ENCODE data around the gene LTF. TPM values are rescaled to one million over a fixed set of nuclear protein-coding genes. Genes with fewer than 3 reads are reported as not detected.

LTF gene
- total RNA-seq, 6 experiments from 2014 or later: 0.19 to 3.6 (median 2.0) TPM

- no peaks in the 10 kb centered on the region for H3K9me3 ChIP-seq
- peak in 1 of 3 donors; percentile 12 for DNase-seq
- no peak overlapping the region for H3K27ac ChIP-seq
- ATAC-seq: no peak
- no peak for TF ChIP-seq CTCF (IDR thresholded peaks at IDR 0.05)
- TF ChIP-seq POLR2A (IDR thresholded peaks at IDR 0.05): no peak
- 100% methylated on average over 1 of the region's 3 CpGs for WGBS (ENCODE audit: insufficient coverage, low coverage, low lambda C conversion rate, missing lambda C conversion rate)
- H3K27me3 ChIP-seq: no peaks in the 10 kb centered on the region
- H3K4me3 ChIP-seq: no peak overlapping the region
- intact Hi-C loops (cut with DNase I): no loop called here
- no peaks in the 10 kb centered on the region for H3K36me3 ChIP-seq
- no peaks in the 10 kb centered on the region for H3K4me1 ChIP-seq
These were observed 4.7 kb downstream of the LTF start for GRCh38 chr3:46460051-46460450.

DNA sequence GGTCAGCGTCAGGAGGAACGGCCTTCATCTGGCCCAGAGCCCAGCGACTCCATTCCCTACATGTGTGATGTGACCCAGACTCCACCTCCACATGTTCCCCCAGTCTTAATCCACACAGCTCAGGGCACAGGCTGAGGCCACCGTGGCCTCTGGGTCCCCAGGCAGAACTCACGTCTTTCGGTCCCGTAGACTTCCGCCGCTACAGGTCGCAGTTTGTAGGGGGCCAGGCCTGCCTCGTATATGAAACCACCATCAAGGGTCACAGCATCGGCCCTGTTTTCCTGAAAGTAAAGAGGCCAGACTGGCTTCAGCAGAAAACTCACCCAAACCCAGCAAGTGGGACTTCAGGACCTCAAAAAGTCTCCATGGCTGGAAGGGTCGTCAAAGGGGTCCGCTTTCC lies 8.6 kb downstream of the LTF start:
- Histone ChIP-seq H3K36me3 (no peaks in the 10 kb centered on the region), H3K27me3 (no peaks in the 10 kb centered on the region), H3K4me1 (no peaks in the 10 kb centered on the region), H3K9me3 (no peaks in the 10 kb centered on the region), H3K27ac (no peak overlapping the region), H3K4me3 (no peak overlapping the region)
- DNase-seq (no peak), ATAC-seq (no peak)
- intact Hi-C loops (cut with DNase I): no loop called here
- 81% methylated on average over 7 of the region's 14 CpGs for WGBS (ENCODE audit: insufficient coverage, low coverage, low lambda C conversion rate, missing lambda C conversion rate)
- no peak for TF ChIP-seq CTCF (IDR thresholded peaks at IDR 0.05)
- no peak for TF ChIP-seq POLR2A (IDR thresholded peaks at IDR 0.05)

DNA sequence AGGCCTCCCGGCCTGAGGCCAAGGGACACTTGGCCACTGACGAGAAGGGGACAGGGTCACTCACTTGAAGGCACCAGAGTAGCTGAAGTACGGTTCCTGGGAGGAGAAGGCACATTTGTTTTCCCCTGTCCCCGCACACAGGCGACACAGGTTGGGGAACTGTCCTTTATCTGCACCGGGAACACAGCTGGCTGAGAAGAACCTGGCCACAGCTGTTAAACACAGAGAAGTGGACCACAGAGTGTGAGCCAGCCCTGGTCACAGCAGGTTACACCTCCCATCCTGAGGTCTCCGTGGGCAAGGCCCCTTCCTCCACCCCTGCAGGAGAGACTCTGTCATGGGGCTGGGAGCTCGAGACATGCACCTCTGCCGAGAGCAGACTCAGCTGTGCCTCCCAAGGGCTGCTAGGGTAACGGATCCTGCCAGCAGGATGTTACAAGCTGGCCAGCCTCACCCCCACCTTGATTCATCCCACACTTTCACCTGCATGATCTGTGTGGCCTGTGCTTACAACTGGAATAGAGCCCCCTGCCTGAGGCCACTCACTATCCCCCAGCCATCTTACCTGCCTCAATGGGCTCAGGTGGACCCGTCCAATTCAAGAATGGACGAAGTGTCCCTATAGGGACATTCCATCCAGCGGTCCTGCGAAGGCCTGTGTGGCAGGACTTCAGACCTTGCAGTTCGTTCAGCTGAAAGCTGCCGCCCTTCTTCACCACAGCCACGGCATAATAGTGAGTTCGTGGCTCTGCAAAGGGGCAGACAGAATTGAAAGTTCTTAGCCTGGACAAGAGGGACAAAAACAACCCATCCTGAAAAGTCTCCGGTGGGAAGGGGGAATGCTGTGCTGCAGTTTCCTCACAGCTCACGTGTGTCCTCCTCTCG lies 9.2 kb downstream of the LTF start:
- DNase-seq: no peak
- intact Hi-C loops (cut with DNase I): no loop called here
- Histone ChIP-seq H3K27ac (no peak overlapping the region), H3K4me3 (no peak overlapping the region), H3K9me3 (no peaks in the 10 kb centered on the region), H3K27me3 (no peaks in the 10 kb centered on the region), H3K4me1 (no peaks in the 10 kb centered on the region), H3K36me3 (no peaks in the 10 kb centered on the region)
- WGBS (ENCODE audit: insufficient coverage, low coverage, low lambda C conversion rate, missing lambda C conversion rate): 83% methylated on average over 8 of the region's 21 CpGs
- ATAC-seq: peak in 1 of 4 donors; percentile 27
- TF ChIP-seq CTCF (IDR thresholded peaks at IDR 0.05) (no peak), POLR2A (IDR thresholded peaks at IDR 0.05) (no peak)

- WGBS (ENCODE audit: insufficient coverage, low coverage, low lambda C conversion rate, missing lambda C conversion rate): 67% methylated on average over 6 of the region's 7 CpGs
- TF ChIP-seq POLR2A (IDR thresholded peaks at IDR 0.05) (no peak), CTCF (IDR thresholded peaks at IDR 0.05) (no peak)
- no peak overlapping the region for H3K4me3 ChIP-seq
- DNase-seq (no peak), ATAC-seq (peak in 1 of 4 donors; percentile 30)
- no peaks in the 10 kb centered on the region for H3K4me1 ChIP-seq
- no peaks in the 10 kb centered on the region for H3K36me3 ChIP-seq
- H3K9me3 ChIP-seq: no peaks in the 10 kb centered on the region
- intact Hi-C loops (cut with DNase I): no loop called here
- no peak overlapping the region for H3K27ac ChIP-seq
- no peaks in the 10 kb centered on the region for H3K27me3 ChIP-seq
These were observed 10.1 kb downstream of the LTF start for GRCh38 chr3:46454606-46455005.

Measured in right lobe of liver (tissue), 6 donors.